ENCODE measurements around the gene ALDH3A2.

ALDH3A2 gene

GRCh38 chr17:19619705-19620325 lies 28.7 kb upstream of the ALDH3A2 start:
- TF ChIP-seq, protein P1, sequence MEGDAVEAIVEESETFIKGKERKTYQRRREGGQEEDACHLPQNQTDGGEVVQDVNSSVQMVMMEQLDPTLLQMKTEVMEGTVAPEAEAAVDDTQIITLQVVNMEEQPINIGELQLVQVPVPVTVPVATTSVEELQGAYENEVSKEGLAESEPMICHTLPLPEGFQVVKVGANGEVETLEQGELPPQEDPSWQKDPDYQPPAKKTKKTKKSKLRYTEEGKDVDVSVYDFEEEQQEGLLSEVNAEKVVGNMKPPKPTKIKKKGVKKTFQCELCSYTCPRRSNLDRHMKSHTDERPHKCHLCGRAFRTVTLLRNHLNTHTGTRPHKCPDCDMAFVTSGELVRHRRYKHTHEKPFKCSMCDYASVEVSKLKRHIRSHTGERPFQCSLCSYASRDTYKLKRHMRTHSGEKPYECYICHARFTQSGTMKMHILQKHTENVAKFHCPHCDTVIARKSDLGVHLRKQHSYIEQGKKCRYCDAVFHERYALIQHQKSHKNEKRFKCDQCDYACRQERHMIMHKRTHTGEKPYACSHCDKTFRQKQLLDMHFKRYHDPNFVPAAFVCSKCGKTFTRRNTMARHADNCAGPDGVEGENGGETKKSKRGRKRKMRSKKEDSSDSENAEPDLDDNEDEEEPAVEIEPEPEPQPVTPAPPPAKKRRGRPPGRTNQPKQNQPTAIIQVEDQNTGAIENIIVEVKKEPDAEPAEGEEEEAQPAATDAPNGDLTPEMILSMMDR (IDR thresholded peaks at IDR 0.05; ENCODE audit: insufficient read depth, low read length, missing control alignments): no peak
- POLR2A ChIA-PET: no interaction called here
- CTCF ChIA-PET: no interaction called here
- DNase-seq (ENCODE audit: low read depth, low spot score): no peak
- H3K4me3 ChIP-seq (ENCODE audit: low read depth, low read length): no peak overlapping the region

GRCh38 chr17:19621697-19622096 lies 26.9 kb upstream of the ALDH3A2 start:
- CTCF ChIA-PET: no interaction called here
- H3K4me3 ChIP-seq (ENCODE audit: low read depth, low read length): no peak overlapping the region
- POLR2A ChIA-PET: no interaction called here
- no peak for DNase-seq (ENCODE audit: low read depth, low spot score)
- TF ChIP-seq, protein P1 (IDR thresholded peaks at IDR 0.05; ENCODE audit: insufficient read depth, low read length, missing control alignments): no peak

DNA sequence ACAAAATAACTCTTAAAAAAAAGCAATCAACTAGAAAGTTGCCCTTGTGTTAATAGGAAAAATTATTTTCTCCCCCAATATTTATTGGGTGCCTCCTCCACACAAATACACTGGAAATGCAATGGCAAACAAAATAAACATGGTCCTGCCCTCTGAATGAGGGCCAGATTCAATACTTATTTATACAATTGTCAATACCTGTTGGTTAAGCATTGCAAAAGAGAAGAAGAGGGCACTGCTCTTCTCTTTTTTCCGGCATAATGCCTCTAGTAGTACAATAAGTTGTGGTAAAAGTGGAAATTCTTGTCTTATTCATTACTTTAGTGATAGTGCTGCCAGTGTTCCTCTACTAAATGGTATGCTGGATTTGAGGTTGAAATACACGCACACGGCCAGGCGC lies 22.5 kb upstream of the ALDH3A2 start:
- TF ChIP-seq, protein P1 (IDR thresholded peaks at IDR 0.05; ENCODE audit: insufficient read depth, low read length, missing control alignments): no peak

GRCh38 chr17:19629449-19629848 lies 19.1 kb upstream of the ALDH3A2 start:
- ChIA-PET POLR2A (no interaction called here), CTCF (interaction anchor here (1.2 kb wide), 1 partner anchor 12 kb away, joined by 3 read pairs; no protein-coding TSS in a partner anchor)
- no peak for DNase-seq (ENCODE audit: low read depth, low spot score)
- TF ChIP-seq, protein P1 (IDR thresholded peaks at IDR 0.05; ENCODE audit: insufficient read depth, low read length, missing control alignments): no peak
- H3K4me3 ChIP-seq (ENCODE audit: low read depth, low read length): no peak overlapping the region

More for the DNA sequence above, 22.5 kb upstream of the ALDH3A2 start:
- H3K4me3 ChIP-seq (ENCODE audit: low read depth, low read length): no peak overlapping the region
- ChIA-PET POLR2A (no interaction called here), CTCF (no interaction called here)
- DNase-seq (ENCODE audit: low read depth, low spot score): no peak

- POLR2A ChIA-PET: no interaction called here
- TF ChIP-seq, protein P1 (IDR thresholded peaks at IDR 0.05; ENCODE audit: insufficient read depth, low read length, missing control alignments): no peak
- no peak overlapping the region for H3K4me3 ChIP-seq (ENCODE audit: low read depth, low read length)
- CTCF ChIA-PET: interaction anchor here (1.2 kb wide), 2 partner anchors 13 to 15 kb away, joined by 3 read pairs; no protein-coding TSS in a partner anchor
- DNase-seq (ENCODE audit: low read depth, low spot score): no peak
Measured at GRCh38 chr17:19630035-19630434, 18.5 kb upstream of the ALDH3A2 start.

GRCh38 chr17:19630661-19631060 lies 17.9 kb upstream of the ALDH3A2 start:
- TF ChIP-seq, protein P1 (IDR thresholded peaks at IDR 0.05; ENCODE audit: insufficient read depth, low read length, missing control alignments): no peak
- DNase-seq (ENCODE audit: low read depth, low spot score): no peak
- CTCF ChIA-PET: interaction anchor here (1.2 kb wide), 1 partner anchor 15 kb away, joined by 3 read pairs; no protein-coding TSS in a partner anchor
- H3K4me3 ChIP-seq (ENCODE audit: low read depth, low read length): no peak overlapping the region
- POLR2A ChIA-PET: interaction anchor here (0.7 kb wide), 1 partner anchor 18 kb away, joined by 3 read pairs; the partner anchor contains the start of gene ALDH3A2
